SIG-M5 treated with dmso at 0.1 percent for 504 hours (cell line): Measurements from ENCODE around the gene PMM1.
"Not testable (repeated sequence)": the region's sequence is repeated elsewhere in the genome, so short reads cannot be mapped to it uniquely, and the experiment has no call there.

Experiments used
- DNase-seq: peaks from one replicate; lab custom pipeline; 2025; ENCODE audit not compliant: unreplicated experiment; lab: John Stamatoyannopoulos, UW

The PMM1 gene

GRCh38 chr22:41564563-41564962 is 25.1 kb downstream of the PMM1 start:
- no peak for DNase-seq

GRCh38 chr22:41563051-41563711 is 26.5 kb downstream of the PMM1 start:
- no peak for DNase-seq

- no peak for DNase-seq
Observed at GRCh38 chr22:41562461-41562860, 27.2 kb downstream of the PMM1 start.

- DNase-seq = no peak
Observed at GRCh38 chr22:41561788-41562187, 27.9 kb downstream of the PMM1 start.

GRCh38 chr22:41561335-41561734 is 28.3 kb downstream of the PMM1 start:
- no peak for DNase-seq

- DNase-seq = no peak
Observed at GRCh38 chr22:41560095-41560471, 29.6 kb downstream of the PMM1 start.

- not testable (repeated sequence) for DNase-seq
Observed at GRCh38 chr22:41558241-41558630, 31.4 kb downstream of the PMM1 start.

- DNase-seq = no peak
Observed at GRCh38 chr22:41557401-41558240, 32.0 kb downstream of the PMM1 start.

- DNase-seq = no peak
Observed at GRCh38 chr22:41556561-41556960, 33.1 kb downstream of the PMM1 start.

- DNase-seq = no peak
Observed at GRCh38 chr22:41555325-41555982, 34.2 kb downstream of the PMM1 start.

- no peak for DNase-seq
Observed at GRCh38 chr22:41551877-41552582, 37.6 kb downstream of the PMM1 start.

- no peak for DNase-seq
Observed at GRCh38 chr22:41550952-41551491, 38.6 kb downstream of the PMM1 start.

GRCh38 chr22:41548830-41549211 is 40.8 kb downstream of the PMM1 start:
- no peak for DNase-seq

GRCh38 chr22:41544671-41545476 is 44.8 kb downstream of the PMM1 start:
- DNase-seq = no peak

- peak; percentile 95 for DNase-seq
Observed at GRCh38 chr22:41543854-41544670, 45.6 kb downstream of the PMM1 start, which contains the start of gene POLR3H. Gene POLR3H, minus strand, starts transcription at chr22:41544470. Its CDS starts 369 bp downstream, at chr22:41544101.

- no peak for DNase-seq
Observed at GRCh38 chr22:41542224-41542623, 47.4 kb downstream of the PMM1 start.

- no peak for DNase-seq
Observed at GRCh38 chr22:41541484-41541883, 48.2 kb downstream of the PMM1 start.

- DNase-seq = no peak
Observed at GRCh38 chr22:41540365-41540764, 49.3 kb downstream of the PMM1 start.

- no peak for DNase-seq
Observed at GRCh38 chr22:41540006-41540315, 49.7 kb downstream of the PMM1 start.
